ENCODE data around the gene E2F6. TPM values are rescaled to one million over a fixed set of nuclear protein-coding genes. Genes with fewer than 3 reads are reported as not detected.

E2F6 gene
- total and polyA plus RNA-seq, 10 of the 15 experiments (the other 5 are each of a cell fraction or from before 2014, with no cell fraction given) = 4.2 to 15.5 (median 11.3) TPM

GRCh38 chr2:11491348-11491933 is 25.5 kb upstream of the E2F6 start:
- POLR2A ChIA-PET = no interaction called here
- no peak overlapping the region for H3K27ac ChIP-seq (ENCODE audit: control insufficient read depth, insufficient read depth)
- CTCF ChIA-PET = interaction anchor here (0.7 to 1.8 kb wide), 6 partner anchors 12 to 93 kb away, joined by 3 to 7 read pairs (median 4); no protein-coding TSS in a partner anchor
- in situ Hi-C loops (cut with MboI) = no loop called here
- FAIRE-seq (no peak), DNase-seq (ENCODE audit: low read depth, low spot score) (no peak), ATAC-seq (no peak)
- no peaks in the 10 kb centered on the region for H3K36me3 ChIP-seq (ENCODE audit: control insufficient read depth in 2 of 2, insufficient read depth in 2 of 2, low read length in 1 of 2)
- intact Hi-C loops (cut with micrococcal nuclease; ENCODE audit: unreplicated experiment) = no loop called here
- H3K27me3 ChIP-seq (replicated peaks in 1 of 2; ENCODE audit: control insufficient read depth in 2 of 2, insufficient read depth in 2 of 2, low read length in 1 of 2) = peaks cover 0 to 2% of the 10 kb centered on the region in 2 experiments; a peak in 2 of 4 replicates
- SMC1A ChIA-PET (ENCODE audit: uncharacterized antibody, unreplicated experiment) = interaction anchor here (1.0 to 1.4 kb wide), 3 partner anchors 10 to 12 kb away, joined by 4 to 6 read pairs (median 5); no protein-coding TSS in a partner anchor
- no peak overlapping the region for H2AFZ ChIP-seq (ENCODE audit: control insufficient read depth, low read depth, low read length)
- RAD21 ChIA-PET (ENCODE audit: unreplicated experiment) = interaction anchor here (0.7 to 1.5 kb wide), 2 partner anchors 14 to 92 kb away, joined by 3 to 4 read pairs; no protein-coding TSS in a partner anchor
- no peaks in the 10 kb centered on the region for H3K4me1 ChIP-seq (ENCODE audit: control insufficient read depth, insufficient read depth, low read length)
- H4K20me1 ChIP-seq (ENCODE audit: control insufficient read depth, insufficient read depth) = no peaks in the 10 kb centered on the region
- no peak overlapping the region for H3K4me3 ChIP-seq
- no peaks in the 10 kb centered on the region for H3K79me2 ChIP-seq (ENCODE audit: control insufficient read depth, insufficient read depth, low read length)
- no TSS peak for BruUV-seq (replicated peaks)
- 67% methylated on average over 3 of the region's 3 CpGs for WGBS (ENCODE audit: insufficient coverage, insufficient replicate concordance, low lambda C conversion rate, missing lambda C conversion rate)
- no peak overlapping the region for H3K9ac ChIP-seq (ENCODE audit: control insufficient read depth, insufficient read depth, low read length)
- H3K9me3 ChIP-seq (replicated peaks; ENCODE audit: control insufficient read depth, insufficient read depth, low read length) = no peaks in the 10 kb centered on the region
- H3K4me2 ChIP-seq (ENCODE audit: control insufficient read depth, insufficient read depth) = no peak overlapping the region
- no peak for TF ChIP-seq ZBTB4 (CRISPR knock-in tag; IDR thresholded peaks at IDR 0.05)
- TF ChIP-seq SPI1 (IDR thresholded peaks at IDR 0.05; ENCODE audit: borderline replicate concordance, insufficient read depth, low read depth, low read length) = no peak
- TF ChIP-seq REST (IDR thresholded peaks at IDR 0.05; ENCODE audit: low read depth, low read length) = no peak
- no peak for TF ChIP-seq KLF5 (IDR thresholded peaks at IDR 0.05; ENCODE audit: partially characterized antibody)
- no peak for TF ChIP-seq SIX5 (IDR thresholded peaks at IDR 0.05; ENCODE audit: low read depth, low read length, severe bottlenecking)
- TF ChIP-seq PBX3 (IDR thresholded peaks at IDR 0.05; ENCODE audit: insufficient replicate concordance, low read depth, low read length) = no peak
- TF ChIP-seq BHLHE40 (IDR thresholded peaks at IDR 0.05; ENCODE audit: borderline replicate concordance in 1 of 2, low read depth in 2 of 2, low read length in 1 of 2) = no peak
- TF ChIP-seq ZNF687 (IDR thresholded peaks at IDR 0.05) = no peak
- TF ChIP-seq TAF1 (IDR thresholded peaks at IDR 0.05; ENCODE audit: borderline replicate concordance, low read depth, low read length) = no peak
- no peak for TF ChIP-seq CREM (IDR thresholded peaks at IDR 0.05; ENCODE audit: low read depth)
